ENCODE data around the gene STAG2. TPM values are rescaled to one million over a fixed set of nuclear protein-coding genes. Genes with fewer than 3 reads are reported as not detected.

Gene STAG2
- total and polyA plus RNA-seq, 2 of the 13 experiments (the other 11 are each of a cell fraction or from before 2014, with no cell fraction given): 21.0 to 50.8 TPM

GRCh38 chrX:123993326-123993725 lies 31.8 kb downstream of the STAG2 start:
- Histone ChIP-seq H2AFZ (ENCODE audit: low read length) (no peak overlapping the region), H3K4me1 (ENCODE audit: insufficient read depth, low read length) (no peaks in the 10 kb centered on the region), H3K4me3 (replicated peaks in 1 of 3; ENCODE audit: insufficient read depth in 1 of 3, low read depth in 2 of 3, low read length in 3 of 3) (no peak overlapping the region), H3K27me3 (ENCODE audit: control insufficient read depth in 1 of 2, insufficient read depth in 2 of 2, low read length in 2 of 2) (no peaks in the 10 kb centered on the region), H3K4me2 (ENCODE audit: low read depth, low read length) (no peak overlapping the region), H3K79me2 (ENCODE audit: insufficient read depth, low read length) (peaks cover 84% of the 10 kb centered on the region), H3K36me3 (replicated peaks in 1 of 2; ENCODE audit: control insufficient read depth in 1 of 2, insufficient read depth in 2 of 2, low read length in 2 of 2) (no peaks in the 10 kb centered on the region), H3K9ac (ENCODE audit: insufficient read depth, low read depth, low read length) (no peak overlapping the region), H4K20me1 (ENCODE audit: insufficient read depth, low read length) (0 out of 2 replicates have a peak, but pooled peaks cover 17% of the 10 kb centered on the region), H3K9me3 (ENCODE audit: low read length) (no peaks in the 10 kb centered on the region), H3K27ac (ENCODE audit: extremely low read length, insufficient read depth, low read length) (no peak overlapping the region)
- DNase-seq (ENCODE audit: low spot score) (no peak), ATAC-seq (no peak), FAIRE-seq (no peak)
- ChIA-PET POLR2A (no interaction called here), CTCF (ENCODE audit: low intra/inter-chr PET ratio, low total read pairs) (no interaction called here)
- in situ Hi-C loops (cut with HindIII; ENCODE audit: extremely low pct_ligation_motif_present, low pct_unique_long_range_greater_than_20kb): no loop called here
- intact Hi-C loops (cut with micrococcal nuclease; ENCODE audit: unreplicated experiment): no loop called here
- WGBS (ENCODE audit: low lambda C conversion rate): 100% methylated on average over 1 of the region's 1 CpG
- BruUV-seq (replicated peaks): no TSS peak
- no peak for TF ChIP-seq SOX6 (IDR thresholded peaks at IDR 0.05)
- TF ChIP-seq SOX6 (CRISPR knock-in tag; IDR thresholded peaks at IDR 0.05): no peak
- TF ChIP-seq ZNF549 (CRISPR knock-in tag; IDR thresholded peaks at IDR 0.05): no peak
- no peak for TF ChIP-seq ZNF749 (CRISPR knock-in tag; IDR thresholded peaks at IDR 0.05; ENCODE audit: borderline replicate concordance)
- no peak for TF ChIP-seq ZNF782 (CRISPR knock-in tag; IDR thresholded peaks at IDR 0.05; ENCODE audit: borderline replicate concordance)
- no peak for TF ChIP-seq CC2D1A (CRISPR knock-in tag; IDR thresholded peaks at IDR 0.05)
- TF ChIP-seq DMAP1 (CRISPR knock-in tag; IDR thresholded peaks at IDR 0.05): no peak
- no peak for TF ChIP-seq KMT2B (CRISPR knock-in tag; IDR thresholded peaks at IDR 0.05)
- TF ChIP-seq ZSCAN30 (CRISPR knock-in tag; IDR thresholded peaks at IDR 0.05): no peak
- no peak for TF ChIP-seq SP2 (CRISPR knock-in tag; IDR thresholded peaks at IDR 0.05)
- TF ChIP-seq ZNF121 (CRISPR knock-in tag; IDR thresholded peaks at IDR 0.05): no peak

Data from HepG2 (cell line).